Measurements from ENCODE around the gene NPEPL1. TPM values are rescaled to one million over a fixed set of nuclear protein-coding genes. Genes with fewer than 3 reads are reported as not detected.
"Not testable (repeated sequence)": the region's sequence is repeated elsewhere in the genome, so short reads cannot be mapped to it uniquely, and the experiment has no call there.

Gene NPEPL1
- total and polyA plus RNA-seq, 10 of the 15 experiments (the other 5 are each of a cell fraction or from before 2014, with no cell fraction given), result 0.08 to 21.3 (median 10.2) TPM

DNA sequence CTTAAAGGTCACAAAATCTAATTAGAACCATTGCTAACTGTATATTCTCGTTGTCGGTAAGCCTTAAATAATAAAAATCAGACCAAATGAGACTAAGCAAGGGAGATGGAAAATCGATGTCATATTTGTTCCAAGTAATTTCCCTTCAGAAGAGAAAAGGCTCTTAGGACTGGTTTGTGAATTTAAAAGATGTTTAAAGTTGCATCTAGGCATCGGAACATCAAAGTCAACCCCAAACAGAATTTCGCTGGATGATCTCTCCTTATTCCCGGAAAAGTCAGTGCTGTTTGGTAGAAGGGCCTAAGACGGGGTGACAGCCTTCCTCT is 63.8 kb downstream of the NPEPL1 start:
- CTCF ChIA-PET, result no interaction called here
- TF ChIP-seq, protein P1, sequence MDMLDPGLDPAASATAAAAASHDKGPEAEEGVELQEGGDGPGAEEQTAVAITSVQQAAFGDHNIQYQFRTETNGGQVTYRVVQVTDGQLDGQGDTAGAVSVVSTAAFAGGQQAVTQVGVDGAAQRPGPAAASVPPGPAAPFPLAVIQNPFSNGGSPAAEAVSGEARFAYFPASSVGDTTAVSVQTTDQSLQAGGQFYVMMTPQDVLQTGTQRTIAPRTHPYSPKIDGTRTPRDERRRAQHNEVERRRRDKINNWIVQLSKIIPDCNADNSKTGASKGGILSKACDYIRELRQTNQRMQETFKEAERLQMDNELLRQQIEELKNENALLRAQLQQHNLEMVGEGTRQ (IDR thresholded peaks at IDR 0.05; ENCODE audit: borderline replicate concordance, low read depth, low read length), result no peak
- no peak for TF ChIP-seq RELA (IDR thresholded peaks at IDR 0.05; ENCODE audit: borderline replicate concordance, partially characterized antibody)
- TF ChIP-seq EED (IDR thresholded peaks at IDR 0.05; ENCODE audit: low read depth), result no peak
- no peak for TF ChIP-seq TCF12 (IDR thresholded peaks at IDR 0.05; ENCODE audit: low read depth, low read length)
- TF ChIP-seq ZBTB33 (IDR thresholded peaks at IDR 0.05), result no peak
- no peak for TF ChIP-seq WRNIP1 (IDR thresholded peaks at IDR 0.05; ENCODE audit: borderline replicate concordance, low read depth, low read length)
- H3K27me3 ChIP-seq (replicated peaks in 1 of 2; ENCODE audit: control insufficient read depth in 2 of 2, insufficient read depth in 2 of 2, low read length in 1 of 2), result peaks cover 0 to 2% of the 10 kb centered on the region in 2 experiments; a peak in 3 of 4 replicates
- ATAC-seq, result no peak
- no peak overlapping the region for H2AFZ ChIP-seq (ENCODE audit: control insufficient read depth, low read depth, low read length)
- H3K27ac ChIP-seq (ENCODE audit: control insufficient read depth, insufficient read depth), result no peak overlapping the region
- H4K20me1 ChIP-seq (ENCODE audit: control insufficient read depth, insufficient read depth), result no peaks in the 10 kb centered on the region
- SMC1A ChIA-PET (ENCODE audit: uncharacterized antibody, unreplicated experiment), result no interaction called here
- H3K9me3 ChIP-seq (replicated peaks; ENCODE audit: control insufficient read depth, insufficient read depth, low read length), result no peaks in the 10 kb centered on the region
- POLR2A ChIA-PET, result no interaction called here
- RAD21 ChIA-PET (ENCODE audit: unreplicated experiment), result no interaction called here
- no peaks in the 10 kb centered on the region for H3K79me2 ChIP-seq (ENCODE audit: control insufficient read depth, insufficient read depth, low read length)
- DNase-seq (ENCODE audit: low read depth, low spot score), result no peak
- H3K4me3 ChIP-seq, result no peak overlapping the region
- in situ Hi-C loops (cut with MboI) (no loop called here), intact Hi-C loops (cut with micrococcal nuclease; ENCODE audit: unreplicated experiment) (no loop called here)
- BruUV-seq (replicated peaks), result no TSS peak
- H3K9ac ChIP-seq (ENCODE audit: control insufficient read depth, insufficient read depth, low read length), result no peak overlapping the region
- no peaks in the 10 kb centered on the region for H3K36me3 ChIP-seq (ENCODE audit: control insufficient read depth in 2 of 2, insufficient read depth in 2 of 2, low read length in 1 of 2)
- no peak overlapping the region for H3K4me2 ChIP-seq (ENCODE audit: control insufficient read depth, insufficient read depth)
- no peaks in the 10 kb centered on the region for H3K4me1 ChIP-seq (ENCODE audit: control insufficient read depth, insufficient read depth, low read length)
- FAIRE-seq, result no peak
- 53% methylated on average over 7 of the region's 7 CpGs for WGBS (ENCODE audit: insufficient coverage, insufficient replicate concordance, low lambda C conversion rate, missing lambda C conversion rate)

- CTCF ChIA-PET, result interaction anchor here (0.7 to 0.8 kb wide), 2 partner anchors 9 to 859 kb away, joined by 3 read pairs; no protein-coding TSS in a partner anchor
- H3K4me2 ChIP-seq (ENCODE audit: control insufficient read depth, insufficient read depth); intact Hi-C loops (cut with micrococcal nuclease; ENCODE audit: unreplicated experiment); H3K79me2 ChIP-seq (ENCODE audit: control insufficient read depth, insufficient read depth, low read length); H3K9me3 ChIP-seq (replicated peaks; ENCODE audit: control insufficient read depth, insufficient read depth, low read length); in situ Hi-C loops (cut with MboI); ATAC-seq; H3K27me3 ChIP-seq (replicated peaks in 1 of 2; ENCODE audit: control insufficient read depth in 2 of 2, insufficient read depth in 2 of 2, low read length in 1 of 2); H3K36me3 ChIP-seq (ENCODE audit: control insufficient read depth in 2 of 2, insufficient read depth in 2 of 2, low read length in 1 of 2); H2AFZ ChIP-seq (ENCODE audit: control insufficient read depth, low read depth, low read length); DNase-seq (ENCODE audit: low read depth, low spot score); POLR2A ChIA-PET; FAIRE-seq; H3K27ac ChIP-seq (ENCODE audit: control insufficient read depth, insufficient read depth); H4K20me1 ChIP-seq (ENCODE audit: control insufficient read depth, insufficient read depth); BruUV-seq (replicated peaks); SMC1A ChIA-PET (ENCODE audit: uncharacterized antibody, unreplicated experiment); RAD21 ChIA-PET (ENCODE audit: unreplicated experiment); H3K9ac ChIP-seq (ENCODE audit: control insufficient read depth, insufficient read depth, low read length); H3K4me1 ChIP-seq (ENCODE audit: control insufficient read depth, insufficient read depth, low read length); H3K4me3 ChIP-seq: not testable (repeated sequence)
- 36% methylated on average over 5 of the region's 5 CpGs for WGBS (ENCODE audit: insufficient coverage, insufficient replicate concordance, low lambda C conversion rate, missing lambda C conversion rate)
Measured at GRCh38 chr20:58757647-58758046, 65.0 kb downstream of the NPEPL1 start.

All from GM12878 (cell line).